GM19193 (cell line): ENCODE measurements around the gene NECAB3.

ENCODE experiments used
- POLR2A ChIP-seq: IDR thresholded peaks from 4 replicates; pipeline ENCODE4 v1.6.1; 2011; ENCODE audit not compliant: insufficient read depth, insufficient read length; ENCODE audit errors: extremely low read depth

The NECAB3 gene, protein sequence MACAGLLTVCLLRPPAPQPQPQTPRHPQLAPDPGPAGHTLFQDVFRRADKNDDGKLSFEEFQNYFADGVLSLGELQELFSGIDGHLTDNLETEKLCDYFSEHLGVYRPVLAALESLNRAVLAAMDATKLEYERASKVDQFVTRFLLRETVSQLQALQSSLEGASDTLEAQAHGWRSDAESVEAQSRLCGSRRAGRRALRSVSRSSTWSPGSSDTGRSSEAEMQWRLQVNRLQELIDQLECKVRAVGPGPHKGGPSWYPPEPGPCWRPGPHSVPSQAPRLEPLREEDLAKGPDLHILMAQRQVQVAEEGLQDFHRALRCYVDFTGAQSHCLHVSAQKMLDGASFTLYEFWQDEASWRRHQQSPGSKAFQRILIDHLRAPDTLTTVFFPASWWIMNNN

DNA sequence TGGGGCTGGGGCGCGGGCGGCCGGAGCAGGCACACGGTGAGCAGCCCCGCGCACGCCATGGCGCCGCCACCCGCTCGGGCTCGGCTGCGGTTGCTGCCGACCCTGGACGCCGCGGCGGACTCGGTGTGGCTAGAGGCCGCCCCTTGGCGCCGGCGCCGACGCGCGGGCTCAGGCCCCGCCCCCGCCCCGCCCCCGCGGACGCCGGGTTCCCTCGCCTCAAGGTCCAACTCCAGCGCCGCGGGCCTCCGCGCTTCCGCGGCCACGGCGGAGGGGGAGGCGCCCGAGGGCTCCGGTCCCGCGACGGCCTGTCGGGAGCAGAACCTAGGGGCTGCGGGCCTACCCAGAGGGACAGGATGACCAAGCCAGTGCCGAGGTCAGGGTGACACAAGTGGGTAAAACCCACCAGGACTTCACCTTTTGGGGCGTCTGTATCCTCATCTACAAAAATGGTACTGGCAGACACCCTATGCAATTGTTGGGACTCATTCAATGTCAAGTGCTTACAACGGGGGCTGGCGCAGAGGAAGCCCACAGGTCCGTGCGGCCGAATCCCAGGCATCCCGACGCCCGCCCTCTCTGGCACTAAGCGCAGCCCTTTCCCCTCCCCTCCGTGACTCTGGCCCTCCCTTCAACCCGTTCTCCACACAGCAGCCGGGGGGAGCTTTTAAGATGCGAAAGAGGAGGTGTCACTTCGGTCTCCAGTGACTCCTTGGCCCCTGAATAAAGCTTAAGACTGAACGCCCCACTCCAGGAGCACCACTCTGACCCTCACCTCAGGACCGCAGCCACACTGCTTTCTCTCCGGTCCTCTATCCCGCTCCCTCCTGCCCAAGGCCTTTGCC, at the start of gene NECAB3:
Gene NECAB3 (minus strand): TSS at position 135 of the 842 bp plus-strand sequence. CDS start 76 bp downstream, at position 59.
- TF ChIP-seq POLR2A, result peak; percentile 32

DNA sequence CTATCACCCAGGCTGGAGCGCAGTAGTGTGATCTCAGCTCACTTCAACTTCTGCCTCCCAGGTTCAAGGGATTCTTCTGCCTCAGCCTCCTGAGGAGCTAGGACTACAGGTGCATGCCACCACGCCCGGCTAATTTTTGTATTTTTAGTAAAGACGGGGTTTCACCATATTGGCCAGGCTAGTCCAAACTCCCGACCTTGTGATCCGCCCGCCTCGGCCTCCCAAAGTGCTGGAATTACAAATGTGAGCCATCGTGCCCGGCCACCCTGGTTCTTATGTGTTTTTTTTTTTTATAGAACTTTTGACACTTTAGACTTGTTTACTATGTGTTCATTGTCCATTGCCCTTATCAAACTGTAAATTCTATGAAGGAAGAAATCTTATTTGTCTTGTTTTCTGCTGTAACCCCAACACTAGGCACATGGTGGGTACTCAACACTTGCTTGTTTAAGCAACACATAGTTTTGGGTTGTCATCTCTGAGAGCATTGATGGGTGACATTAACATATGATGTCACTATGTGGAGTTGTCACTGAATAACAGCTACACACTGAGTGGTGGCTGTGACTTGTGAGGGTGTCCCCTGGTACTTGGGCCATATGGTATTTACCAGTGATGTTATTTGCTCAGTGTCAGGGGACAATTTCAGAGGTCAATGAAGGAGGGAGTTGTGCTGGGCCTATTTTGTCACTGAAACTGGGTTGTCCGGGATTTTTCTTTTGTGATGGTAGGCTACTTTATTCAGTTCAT, 47.3 kb upstream of the NECAB3 start:
- no peak for TF ChIP-seq POLR2A

DNA sequence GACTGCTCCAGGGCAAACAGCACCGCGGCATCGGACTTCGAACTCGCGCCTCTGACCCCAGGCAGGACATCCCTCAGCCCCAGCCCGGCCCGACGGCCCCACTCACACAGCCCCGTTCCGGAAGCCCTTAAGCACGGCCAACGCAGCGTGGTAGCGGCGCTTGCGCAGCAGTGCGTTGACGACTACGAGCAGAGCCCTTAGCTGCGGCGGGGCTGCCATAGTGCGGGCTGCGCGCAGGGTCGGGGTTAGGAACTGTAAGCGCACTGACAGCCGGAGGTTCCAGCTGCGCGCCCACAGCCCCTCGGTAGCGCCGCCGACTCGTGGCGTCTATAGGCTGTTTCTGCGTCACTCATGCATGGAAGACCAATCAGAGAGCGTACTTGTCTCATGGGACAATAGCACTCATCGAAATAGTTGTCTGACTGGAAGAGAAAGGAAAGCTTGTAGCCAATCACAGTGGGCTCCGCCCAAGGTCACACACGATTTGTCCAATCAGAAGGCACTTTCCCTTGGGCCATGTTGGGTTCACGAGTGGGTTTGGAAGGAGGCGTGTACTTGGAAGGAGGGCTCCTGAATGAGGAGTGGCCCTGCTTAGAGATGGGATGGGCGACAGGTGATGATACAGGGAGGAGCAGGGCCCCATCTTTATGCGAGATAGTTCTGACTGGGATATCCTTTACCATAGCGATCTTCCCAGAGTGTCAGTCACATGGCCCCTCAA, 45.9 kb upstream of the NECAB3 start, which contains the start of gene PXMP4:
Gene PXMP4 (minus strand): TSS at position 322 of the 721 bp plus-strand sequence. CDS start 103 bp downstream, at position 219.
- peak; percentile 57 for TF ChIP-seq POLR2A

DNA sequence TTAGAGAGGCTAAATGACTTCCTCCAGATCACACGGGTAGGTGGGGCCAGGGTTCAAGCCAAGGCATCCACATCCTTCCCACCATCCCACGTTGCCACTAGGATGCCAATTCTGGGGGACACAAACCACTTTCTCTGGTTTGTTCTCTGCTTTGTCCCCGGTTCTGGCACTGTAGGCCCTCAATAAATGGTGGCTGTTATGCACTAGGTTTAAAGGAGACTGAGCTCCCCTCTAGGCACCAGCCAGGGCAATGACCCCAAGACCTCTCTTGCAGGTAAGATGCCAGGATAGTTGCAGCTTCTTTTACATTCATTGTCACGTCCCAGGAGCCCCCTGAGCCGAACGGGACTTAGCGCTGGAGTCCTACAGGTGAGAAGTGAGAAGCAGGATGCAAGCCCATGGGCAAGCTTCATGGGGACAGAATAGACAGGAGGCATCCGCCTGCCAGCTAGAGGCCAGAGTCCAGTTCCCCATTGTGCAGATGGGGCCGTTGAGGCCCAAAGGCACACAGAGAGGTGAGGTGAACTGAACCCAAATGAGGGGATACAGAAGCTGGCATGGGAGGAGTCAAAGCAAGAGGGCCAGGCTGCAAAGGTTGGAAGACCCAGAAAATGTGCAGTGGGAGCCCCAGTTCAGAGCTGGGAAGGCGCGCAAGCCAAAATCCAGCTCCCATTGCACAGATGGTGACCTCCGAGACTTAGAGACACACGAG, 45.2 kb upstream of the NECAB3 start:
- no peak for TF ChIP-seq POLR2A

DNA sequence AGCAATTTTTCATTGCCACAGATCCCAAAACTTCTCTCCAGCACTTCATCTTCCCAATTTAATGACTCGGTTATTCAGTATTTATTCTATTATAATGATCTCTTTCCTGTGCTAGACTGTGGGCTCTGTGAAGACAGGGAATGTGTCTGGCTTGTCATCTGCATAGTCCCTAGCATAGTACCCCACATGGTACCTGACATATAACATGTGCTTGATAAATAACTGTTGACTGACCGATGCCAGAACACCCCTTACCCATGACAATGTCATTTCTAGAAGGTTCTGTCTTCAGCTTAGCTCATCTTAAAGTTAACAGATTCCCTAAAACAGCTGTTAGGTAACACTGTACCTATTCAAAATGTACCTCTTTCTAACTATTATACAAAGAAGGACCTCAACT, 42.3 kb upstream of the NECAB3 start:
- no peak for TF ChIP-seq POLR2A

DNA sequence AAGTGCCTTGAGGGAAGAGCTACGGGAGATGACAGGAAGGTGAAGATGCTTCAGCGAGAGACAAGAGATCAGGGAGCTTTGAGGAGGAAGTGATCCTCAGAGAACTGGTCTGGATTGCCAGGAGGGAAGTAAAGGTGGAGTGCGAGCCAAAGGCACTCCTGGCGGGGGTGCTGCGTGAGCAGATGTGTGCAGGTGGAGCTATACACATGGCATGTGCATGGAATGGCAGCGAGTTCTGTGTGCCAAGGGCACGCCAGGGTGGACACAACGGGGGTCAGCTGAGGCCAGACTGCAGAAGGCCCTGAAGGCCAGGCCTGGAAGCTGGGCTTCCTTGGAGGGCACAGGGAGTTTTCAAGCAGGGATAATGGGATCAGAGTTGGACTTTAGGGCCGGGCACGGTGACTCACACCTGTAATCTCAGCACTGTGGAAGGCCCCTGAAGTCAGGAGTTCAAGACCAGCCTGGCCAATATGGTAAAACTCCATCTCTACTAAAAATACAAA, 39.7 kb upstream of the NECAB3 start:
- TF ChIP-seq POLR2A, result no peak

DNA sequence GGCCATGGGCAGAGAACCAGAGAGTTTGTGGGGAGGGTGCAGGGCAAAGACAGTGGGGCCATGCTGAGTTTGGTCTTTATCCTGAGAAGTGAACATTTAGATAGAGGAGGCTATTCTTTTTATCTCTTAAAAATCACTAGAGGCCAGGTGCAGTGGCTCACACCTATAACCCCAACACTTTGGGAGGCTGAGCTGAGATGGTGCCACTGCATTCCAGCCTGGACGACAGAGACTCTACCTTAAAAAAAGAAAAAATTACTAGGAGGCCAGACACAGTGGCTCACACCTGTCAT, 37.2 kb upstream of the NECAB3 start:
- TF ChIP-seq POLR2A, result no peak

DNA sequence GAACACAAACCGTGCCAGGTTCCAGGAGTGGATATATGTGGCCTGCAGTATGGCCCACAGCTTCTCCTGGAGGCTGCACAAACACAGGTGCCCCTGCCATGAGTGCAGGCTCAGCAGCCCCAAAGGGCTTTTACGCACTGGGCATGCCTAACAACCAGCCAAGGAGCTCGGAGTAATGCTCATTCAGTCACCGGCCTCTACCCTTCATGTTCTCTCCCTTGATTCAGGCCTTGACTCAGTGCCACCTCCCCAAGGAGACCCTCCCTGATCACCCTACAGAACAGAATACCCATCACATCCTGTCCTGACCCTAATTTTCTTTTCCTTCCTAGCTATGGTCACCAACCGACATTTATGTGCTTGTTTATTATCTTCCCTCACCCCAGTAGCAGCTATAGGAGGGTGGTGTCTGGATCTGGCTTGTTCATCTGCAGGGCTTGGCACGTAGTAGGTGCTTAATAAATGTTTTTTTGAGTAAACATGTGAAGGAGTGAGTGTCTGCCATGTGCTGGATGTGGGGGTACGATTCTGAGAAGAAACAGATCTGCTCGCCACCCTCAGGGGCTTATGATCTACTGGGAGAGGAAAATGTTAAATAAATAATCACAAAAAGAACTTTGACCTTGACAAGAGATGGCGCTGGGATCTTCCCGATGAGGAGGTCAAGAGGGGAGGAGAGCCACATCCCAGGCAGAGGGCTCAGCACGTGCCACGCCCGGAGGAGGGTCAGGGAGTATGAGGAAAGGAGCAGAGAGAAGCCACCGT, 36.6 kb upstream of the NECAB3 start:
- no peak for TF ChIP-seq POLR2A

DNA sequence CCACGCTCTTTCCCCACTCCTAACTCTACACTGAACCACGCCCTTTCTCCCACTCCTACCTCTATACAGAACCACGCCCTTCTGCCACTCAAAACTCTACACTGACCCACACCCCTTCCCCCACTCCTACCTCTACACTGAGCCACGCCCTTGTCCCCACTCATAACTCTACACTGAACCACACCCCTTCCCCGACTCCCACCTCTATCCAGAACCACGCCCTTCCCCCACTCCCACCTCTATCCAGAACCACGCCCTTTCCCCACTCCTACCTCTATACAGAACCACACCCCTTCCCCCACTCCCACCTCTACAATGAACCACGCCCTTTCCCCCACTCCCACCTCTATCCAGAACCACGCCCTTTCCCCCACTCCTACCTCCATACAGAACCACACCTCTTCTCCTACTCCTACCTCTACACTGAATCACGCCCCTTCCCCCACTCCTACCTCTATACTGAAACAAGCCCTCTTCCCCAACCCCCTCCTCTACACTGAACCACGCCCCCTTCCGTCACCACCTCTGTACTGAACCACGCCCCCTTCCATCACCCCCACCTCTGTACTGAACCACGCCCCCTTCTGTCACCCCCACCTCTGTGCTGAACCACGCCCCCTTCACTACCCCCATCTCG, 35.8 kb upstream of the NECAB3 start:
- no peak for TF ChIP-seq POLR2A

DNA sequence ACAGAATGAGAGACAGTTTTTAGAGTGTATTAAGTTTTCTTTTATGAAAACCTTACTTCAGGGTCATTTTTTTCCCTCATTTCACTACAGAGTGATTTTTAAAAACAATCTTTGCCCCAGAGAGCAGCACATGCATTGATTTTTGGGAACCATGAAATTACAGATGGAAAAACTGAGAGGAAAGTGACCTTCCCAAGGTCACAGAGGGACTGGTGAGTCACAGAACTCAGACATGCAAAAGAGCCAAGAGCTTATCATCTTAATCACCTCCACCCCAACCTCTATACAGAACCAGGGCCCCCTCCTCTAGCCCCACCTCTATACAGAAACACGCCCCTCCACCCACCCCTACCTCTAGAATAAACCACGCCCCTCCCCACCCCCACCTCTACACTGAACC, 35.2 kb upstream of the NECAB3 start:
- TF ChIP-seq POLR2A, result no peak

DNA sequence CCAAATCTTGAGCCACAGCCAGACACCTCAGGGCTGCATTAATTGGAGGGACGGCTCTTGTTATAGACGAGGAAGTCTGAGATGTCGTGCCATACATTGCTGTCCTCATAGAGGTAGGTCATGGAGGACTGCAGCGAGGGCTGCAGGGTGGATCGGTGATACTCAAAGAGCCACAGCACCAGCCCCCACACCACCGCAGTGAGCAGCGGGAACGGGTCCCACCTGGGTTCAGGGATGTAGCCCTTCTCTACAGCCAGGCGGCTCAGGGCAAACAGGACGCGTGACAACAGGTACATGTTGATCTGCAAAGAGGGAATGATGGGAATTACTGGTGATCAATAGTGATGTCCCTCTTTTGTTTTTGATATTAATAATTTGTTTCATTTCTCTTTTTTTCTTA, 33.4 kb upstream of the NECAB3 start:
- TF ChIP-seq POLR2A, result no peak

DNA sequence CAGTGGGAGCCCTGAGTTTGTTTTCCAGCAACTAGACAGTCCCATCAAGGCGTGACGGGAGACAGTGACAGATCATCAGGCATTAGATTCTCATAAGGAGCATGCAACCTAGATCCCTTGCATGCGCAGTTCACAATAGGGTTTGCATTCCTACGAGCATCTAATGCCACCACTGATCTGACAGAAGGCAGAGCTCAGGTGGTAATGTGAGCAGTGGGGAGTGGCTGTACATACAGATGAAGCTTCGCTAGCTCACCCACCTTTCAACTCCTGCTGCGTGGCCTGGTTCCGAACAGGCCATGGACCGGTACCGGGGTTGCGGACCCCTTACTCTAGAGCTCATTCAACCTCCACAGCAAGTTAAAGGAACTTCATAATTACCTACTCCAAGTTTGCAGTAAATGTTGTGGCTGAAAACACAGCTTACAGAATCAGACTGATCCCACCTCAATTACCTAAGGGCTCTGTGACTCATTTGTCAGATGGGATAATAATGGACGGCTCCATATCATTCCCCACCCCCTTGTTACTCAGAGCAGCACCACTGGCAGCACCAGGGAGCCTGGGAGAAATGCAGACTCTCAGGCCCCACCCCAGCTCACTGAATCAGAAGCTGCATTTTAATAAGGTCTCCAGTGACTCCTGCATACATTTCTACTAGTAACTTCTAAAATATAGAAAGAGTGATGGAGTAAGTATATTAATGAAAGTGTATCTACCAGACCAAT, 30.1 kb upstream of the NECAB3 start:
- no peak for TF ChIP-seq POLR2A
